Fibroblast of peridontal ligament (primary cell): ENCODE data around the gene MAGEB5.
"Not testable (repeated sequence)": the region's sequence is repeated elsewhere in the genome, so short reads cannot be mapped to it uniquely, and the experiment has no call there.

Experiments
- DNase-seq: peaks from one replicate; pipeline ENCODE4 v3.0.0-alpha.2; 2010; ENCODE audit errors: extremely low read depth

Gene MAGEB5

GRCh38 chrX:26215869-26216268, at the start of gene MAGEB5:
Gene MAGEB5 (plus strand): TSS chrX:26216169. CDS start chrX:26217302, 1,133 bp downstream.
- DNase-seq, result no peak

- DNase-seq, result no peak
Observed at GRCh38 chrX:26192204-26192603, 23.8 kb upstream of the MAGEB5 start, which contains the start of gene MAGEB6. Gene MAGEB6 (plus strand): TSS chrX:26192440. CDS start chrX:26193847, 1,407 bp downstream.

- no peak for DNase-seq
Observed at GRCh38 chrX:26203561-26203960, 12.4 kb upstream of the MAGEB5 start.

- not testable (repeated sequence) for DNase-seq
Observed at GRCh38 chrX:26204717-26205116, 11.3 kb upstream of the MAGEB5 start.

- DNase-seq, result no peak
Observed at GRCh38 chrX:26208012-26208411, 8.0 kb upstream of the MAGEB5 start.

GRCh38 chrX:26219351-26219750, 3.4 kb downstream of the MAGEB5 start:
- no peak for DNase-seq

GRCh38 chrX:26234177-26234576, 18.2 kb downstream of the MAGEB5 start:
- no peak for DNase-seq

GRCh38 chrX:26253526-26253925, 37.6 kb downstream of the MAGEB5 start:
- DNase-seq, result no peak

GRCh38 chrX:26254436-26254835, 38.5 kb downstream of the MAGEB5 start:
- DNase-seq, result no peak

GRCh38 chrX:26262121-26262523, 46.2 kb downstream of the MAGEB5 start:
- peak; percentile 0 for DNase-seq
